H9 (cell line): ENCODE results near the gene LAMA5. TPM values are rescaled to one million over a fixed set of nuclear protein-coding genes. Genes with fewer than 3 reads are reported as not detected.

ENCODE experiments used
- DNase-seq: peaks from one replicate; pipeline ENCODE4 v3.0.0-alpha.2; 2017
- H2AFZ ChIP-seq: one replicate; pipeline ENCODE4 v1.6.1; 2013; ENCODE audit warnings: mild to moderate bottlenecking, low read length, control low read depth, moderate library complexity
- H2AK5ac ChIP-seq: 2 replicates; pipeline ENCODE4 v1.6.1; 2013; ENCODE audit warnings: low read length, control low read depth, mixed read lengths; ENCODE audit not compliant: insufficient read length
- H2BK120ac ChIP-seq: one replicate; pipeline ENCODE4 v1.6.1; 2013; ENCODE audit warnings: low read depth, mild to moderate bottlenecking, low read length, control low read depth, inconsistent platforms; ENCODE audit not compliant: poor library complexity, severe bottlenecking
- H2BK12ac ChIP-seq: 2 replicates; pipeline ENCODE4 v1.6.1; 2013; ENCODE audit warnings: low read length, control low read depth, mixed read lengths, low read depth; ENCODE audit not compliant: insufficient read length
- H2BK15ac ChIP-seq: 2 replicates; pipeline ENCODE4 v1.6.1; 2013; ENCODE audit warnings: low read depth, low read length, control low read depth
- H2BK20ac ChIP-seq: one replicate; pipeline ENCODE4 v1.6.1; 2013; ENCODE audit warnings: low read depth, mild to moderate bottlenecking, low read length, control low read depth, inconsistent platforms; ENCODE audit not compliant: poor library complexity, severe bottlenecking
- H2BK5ac ChIP-seq: 2 replicates; pipeline ENCODE4 v1.6.1; 2013; ENCODE audit warnings: low read length, control low read depth, mixed read lengths; ENCODE audit not compliant: insufficient read length
- H3K14ac ChIP-seq: 2 replicates; pipeline ENCODE4 v1.6.1; 2013; ENCODE audit warnings: low read length, control low read depth; ENCODE audit not compliant: insufficient read depth
- H3K18ac ChIP-seq: 2 replicates; pipeline ENCODE4 v1.6.1; 2013; ENCODE audit warnings: low read depth, mild to moderate bottlenecking, mixed read lengths, low read length, control low read depth; ENCODE audit not compliant: insufficient read length
- H3K23ac ChIP-seq: 2 replicates; pipeline ENCODE4 v1.6.1; 2013; ENCODE audit warnings: low read length, control low read depth, mixed read lengths, low read depth; ENCODE audit not compliant: insufficient read length
- H3K23me2 ChIP-seq: 2 replicates; pipeline ENCODE4 v1.6.1; 2013; ENCODE audit warnings: low read depth, mild to moderate bottlenecking, mixed read lengths, low read length, control low read depth; ENCODE audit not compliant: insufficient read length, poor library complexity, severe bottlenecking
- H3K27ac ChIP-seq: 2 replicates; pipeline ENCODE4 v1.5.1; 2013; ENCODE audit warnings: low read length, control low read depth, mixed read lengths, low read depth; ENCODE audit not compliant: insufficient read length
- H3K27me3 ChIP-seq: 2 replicates; pipeline ENCODE4 v1.6.1; 2013; ENCODE audit warnings: low read length, control low read depth, inconsistent platforms; ENCODE audit not compliant: insufficient read depth
- H3K4ac ChIP-seq: 2 replicates; pipeline ENCODE4 v1.6.1; 2013; ENCODE audit warnings: low read depth, mild to moderate bottlenecking, control low read depth, inconsistent platforms, low read length, moderate library complexity
- H3K4me1 ChIP-seq: 2 replicates; pipeline ENCODE4 v1.6.1; 2013; ENCODE audit warnings: low read length, control low read depth, inconsistent platforms; ENCODE audit not compliant: insufficient read depth
- H3K4me2 ChIP-seq: 2 replicates; pipeline ENCODE4 v1.6.1; 2013; ENCODE audit warnings: low read length, control low read depth, mixed read lengths; ENCODE audit not compliant: insufficient read length, insufficient read depth
- H3K56ac ChIP-seq: 2 replicates; pipeline ENCODE4 v1.6.1; 2013; ENCODE audit warnings: low read depth, mild to moderate bottlenecking, mixed read lengths, low read length, control low read depth; ENCODE audit not compliant: insufficient read length
- H3K79me1 ChIP-seq: 2 replicates; pipeline ENCODE4 v1.6.1; 2013; ENCODE audit warnings: low read depth, mild to moderate bottlenecking, moderate library complexity, low read length, control low read depth, inconsistent platforms; ENCODE audit not compliant: insufficient read depth, poor library complexity, severe bottlenecking
- H3K79me2 ChIP-seq: 2 replicates; pipeline ENCODE4 v1.6.1; 2013; ENCODE audit warnings: low read length, control low read depth, inconsistent platforms; ENCODE audit not compliant: insufficient read depth
- H3K9ac ChIP-seq: 2 replicates; pipeline ENCODE4 v1.6.1; 2013; ENCODE audit warnings: low read length, control low read depth, mixed read lengths; ENCODE audit not compliant: insufficient read length; ENCODE audit errors: extremely low read depth
- H3K9me3 ChIP-seq: one replicate; pipeline ENCODE4 v1.6.1; 2013; ENCODE audit warnings: low read depth, low read length, inconsistent platforms; ENCODE audit not compliant: control insufficient read depth
- H3T11ph ChIP-seq: one replicate; pipeline ENCODE4 v1.6.1; 2013; ENCODE audit warnings: mild to moderate bottlenecking, low read length, control low read depth, inconsistent platforms
- H4K20me1 ChIP-seq: one replicate; pipeline ENCODE4 v1.6.1; 2013; ENCODE audit not compliant: control insufficient read depth, insufficient read length, insufficient read depth
- H4K5ac ChIP-seq: 2 replicates; pipeline ENCODE4 v1.6.1; 2013; ENCODE audit warnings: low read depth, mild to moderate bottlenecking, mixed read lengths, low read length, control low read depth; ENCODE audit not compliant: insufficient read length
- H4K8ac ChIP-seq: replicated peaks from 2 replicates; pipeline ENCODE4 v1.6.1; 2013; ENCODE audit warnings: low read length, control low read depth, mixed read lengths, low read depth; ENCODE audit not compliant: insufficient read length
- H4K91ac ChIP-seq: 2 replicates; pipeline ENCODE4 v1.6.1; 2013; ENCODE audit warnings: low read depth, mild to moderate bottlenecking, moderate library complexity, mixed read lengths, low read length, control low read depth; ENCODE audit not compliant: insufficient read length
- H3K27ac Mint-ChIP-seq, 3 experiments: 2 replicates in 2 of 3; 3 replicates in 1 of 3; pipeline ENCODE4 v1.8.0; 2020 to 2021; ENCODE audit warnings: mixed read lengths in 3 of 3, mild to moderate bottlenecking in 1 of 3, moderate library complexity in 1 of 3
- H3K27me3 Mint-ChIP-seq: 2 replicates; pipeline ENCODE4 v1.8.0; 2021; ENCODE audit warnings: low read depth, mild to moderate bottlenecking, moderate library complexity, mixed read lengths
- H3K36me3 Mint-ChIP-seq, 3 experiments: 2 replicates in 2 of 3; 3 replicates in 1 of 3; pipeline ENCODE4 v1.8.0; 2020 to 2021; ENCODE audit warnings: low read depth in 3 of 3, mixed read lengths in 3 of 3; ENCODE audit not compliant: insufficient read depth in 1 of 3
- H3K4me1 Mint-ChIP-seq, 2 experiments: 2 replicates each; pipeline ENCODE4 v1.8.0; 2020; ENCODE audit warnings: mixed read lengths in 2 of 2
- H3K4me3 Mint-ChIP-seq, 2 experiments: 2 replicates in 1 of 2; 3 replicates in 1 of 2; pipeline ENCODE4 v1.8.0; 2020 to 2021; ENCODE audit warnings: mild to moderate bottlenecking in 2 of 2, mixed read lengths in 2 of 2, moderate library complexity in 1 of 2
- H3K9me3 Mint-ChIP-seq, 2 experiments: 2 replicates in 1 of 2; 3 replicates in 1 of 2; pipeline ENCODE4 v1.8.0; 2020; ENCODE audit warnings: mild to moderate bottlenecking in 2 of 2, mixed read lengths in 2 of 2, moderate library complexity in 1 of 2
- WGBS: extraction: QIAGEN DNeasy Blood & Tissue Kit; methylation state at CpG from one replicate; pipeline ENCODE4 v1.1.7; 2013; ENCODE audit warnings: missing lambda C conversion rate, low lambda C conversion rate, mixed read lengths; ENCODE audit not compliant: insufficient read length; ENCODE audit errors: extremely low coverage; 5-methylcytosine and 5-hydroxymethylcytosine counted together
- total RNA-seq: library from RNA; stranded (reverse); gene quantifications from 2 replicates; pipeline ENCODE4 v1.2.1, GENCODE V29; 2021
- TF ChIP-seq, protein P1 (sequence below): fragments of 200-600 bp; sonication (generic); conservative IDR thresholded peaks from 3 replicates; pipeline ENCODE4 v1.8.0; 2021; ENCODE audit warnings: antibody characterized with exemption, mild to moderate bottlenecking

LAMA5 gene
- total RNA-seq, 1 experiment from 2014 or later = 200 TPM

DNA sequence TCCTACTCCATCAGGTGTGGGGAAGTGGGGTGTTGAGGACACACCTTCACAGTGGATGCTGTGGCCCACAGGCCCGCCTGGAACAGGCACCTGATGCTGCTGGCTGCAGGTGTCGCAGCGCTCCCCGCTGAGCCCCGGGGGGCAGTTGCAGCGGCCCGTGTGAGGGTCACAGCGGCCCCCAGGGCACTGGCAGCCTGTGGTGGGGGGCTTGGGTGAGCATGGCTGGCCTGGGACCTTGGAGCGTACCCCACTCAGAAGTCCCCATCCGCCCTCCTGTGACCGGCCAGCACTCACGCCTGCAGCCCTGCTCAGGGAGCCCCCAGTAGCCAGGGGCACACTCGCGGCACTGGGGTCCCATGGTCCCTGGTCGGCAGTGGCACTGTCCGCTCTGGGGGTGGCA lies 45.1 kb downstream of the LAMA5 start:
- no peak overlapping the region for H3K23ac ChIP-seq
- H3K18ac ChIP-seq = no peak overlapping the region
- H2BK5ac ChIP-seq = no peak overlapping the region
- peaks cover 3 to 23% of the 10 kb centered on the region in 2 experiments; a peak in 4 of 5 replicates for H3K9me3 Mint-ChIP-seq
- no CpG with 5 or more reads among the region's 16 CpGs for WGBS
- H3K79me1 ChIP-seq = no peaks in the 10 kb centered on the region
- no peaks in the 10 kb centered on the region for H4K20me1 ChIP-seq
- H3K56ac ChIP-seq = no peak overlapping the region
- H3K4me2 ChIP-seq = no peak overlapping the region
- no peak overlapping the region for H4K8ac ChIP-seq
- H2BK20ac ChIP-seq = no peak overlapping the region
- peak overlapping the region in 1 of 3 experiments; percentile 95; a peak in 1 of 7 replicates for H3K27ac Mint-ChIP-seq
- H3T11ph ChIP-seq = no peak overlapping the region
- H3K9ac ChIP-seq = no peak overlapping the region
- H3K27ac ChIP-seq = no peak overlapping the region
- H3K27me3 Mint-ChIP-seq = no peaks in the 10 kb centered on the region; the same call in none of the 2 replicates
- no peak overlapping the region for H2AK5ac ChIP-seq
- DNase-seq = no peak
- H2BK120ac ChIP-seq = no peak overlapping the region
- H3K14ac ChIP-seq = no peak overlapping the region
- H3K36me3 Mint-ChIP-seq = peaks cover 35 to 81% (median 67%) of the 10 kb centered on the region in 3 experiments; a peak in 6 of 7 replicates
- no peak overlapping the region for H2BK12ac ChIP-seq
- no peaks in the 10 kb centered on the region for H3K79me2 ChIP-seq
- TF ChIP-seq, protein P1, sequence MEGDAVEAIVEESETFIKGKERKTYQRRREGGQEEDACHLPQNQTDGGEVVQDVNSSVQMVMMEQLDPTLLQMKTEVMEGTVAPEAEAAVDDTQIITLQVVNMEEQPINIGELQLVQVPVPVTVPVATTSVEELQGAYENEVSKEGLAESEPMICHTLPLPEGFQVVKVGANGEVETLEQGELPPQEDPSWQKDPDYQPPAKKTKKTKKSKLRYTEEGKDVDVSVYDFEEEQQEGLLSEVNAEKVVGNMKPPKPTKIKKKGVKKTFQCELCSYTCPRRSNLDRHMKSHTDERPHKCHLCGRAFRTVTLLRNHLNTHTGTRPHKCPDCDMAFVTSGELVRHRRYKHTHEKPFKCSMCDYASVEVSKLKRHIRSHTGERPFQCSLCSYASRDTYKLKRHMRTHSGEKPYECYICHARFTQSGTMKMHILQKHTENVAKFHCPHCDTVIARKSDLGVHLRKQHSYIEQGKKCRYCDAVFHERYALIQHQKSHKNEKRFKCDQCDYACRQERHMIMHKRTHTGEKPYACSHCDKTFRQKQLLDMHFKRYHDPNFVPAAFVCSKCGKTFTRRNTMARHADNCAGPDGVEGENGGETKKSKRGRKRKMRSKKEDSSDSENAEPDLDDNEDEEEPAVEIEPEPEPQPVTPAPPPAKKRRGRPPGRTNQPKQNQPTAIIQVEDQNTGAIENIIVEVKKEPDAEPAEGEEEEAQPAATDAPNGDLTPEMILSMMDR = no peak
- H2AFZ ChIP-seq = no peak overlapping the region
- H3K23me2 ChIP-seq = no peaks in the 10 kb centered on the region
- no peak overlapping the region for H4K5ac ChIP-seq
- no peaks in the 10 kb centered on the region for H3K9me3 ChIP-seq
- H3K4me1 Mint-ChIP-seq = peaks cover 2 to 3% of the 10 kb centered on the region in 2 experiments; a peak in 2 of 4 replicates
- no peaks in the 10 kb centered on the region for H3K4me1 ChIP-seq
- H4K91ac ChIP-seq = no peak overlapping the region
- no peaks in the 10 kb centered on the region for H3K27me3 ChIP-seq
- no peak overlapping the region for H3K4me3 Mint-ChIP-seq
- no peak overlapping the region for H2BK15ac ChIP-seq
- no peak overlapping the region for H3K4ac ChIP-seq
